SH-SY5Y (cell line): ENCODE measurements around the gene KIAA1328.

Experiments
- GATA2 ChIP-seq: IDR thresholded peaks from 2 replicates; pipeline ENCODE4 v1.6.1; 2011; ENCODE audit warnings: mild to moderate bottlenecking, low read depth, low read length
- GATA3 ChIP-seq: IDR thresholded peaks from 2 replicates; pipeline ENCODE4 v1.6.1; 2011; ENCODE audit warnings: low read depth, mild to moderate bottlenecking, low read length, moderate library complexity

KIAA1328 gene

DNA sequence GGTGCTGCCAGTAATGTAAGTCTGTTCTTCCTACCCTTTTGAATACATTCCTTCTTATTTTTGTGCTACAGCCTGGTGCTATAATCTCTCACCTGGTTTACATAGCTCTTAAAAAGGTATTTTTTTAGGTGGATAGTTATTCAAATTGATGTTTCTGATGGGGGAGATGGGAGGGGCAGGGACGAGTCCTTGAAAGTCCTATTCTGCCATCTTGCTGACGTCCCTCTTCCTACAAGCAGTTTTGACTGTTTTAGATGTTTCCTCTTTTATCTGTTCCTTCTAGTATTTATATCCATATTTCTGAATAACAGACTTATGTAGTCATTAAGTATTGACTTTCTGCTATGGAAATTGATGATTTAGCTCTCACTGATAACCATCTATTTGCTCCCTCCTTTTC lies 256.4 kb downstream of the KIAA1328 start:
- no peak for TF ChIP-seq GATA2
- TF ChIP-seq GATA3: no peak

DNA sequence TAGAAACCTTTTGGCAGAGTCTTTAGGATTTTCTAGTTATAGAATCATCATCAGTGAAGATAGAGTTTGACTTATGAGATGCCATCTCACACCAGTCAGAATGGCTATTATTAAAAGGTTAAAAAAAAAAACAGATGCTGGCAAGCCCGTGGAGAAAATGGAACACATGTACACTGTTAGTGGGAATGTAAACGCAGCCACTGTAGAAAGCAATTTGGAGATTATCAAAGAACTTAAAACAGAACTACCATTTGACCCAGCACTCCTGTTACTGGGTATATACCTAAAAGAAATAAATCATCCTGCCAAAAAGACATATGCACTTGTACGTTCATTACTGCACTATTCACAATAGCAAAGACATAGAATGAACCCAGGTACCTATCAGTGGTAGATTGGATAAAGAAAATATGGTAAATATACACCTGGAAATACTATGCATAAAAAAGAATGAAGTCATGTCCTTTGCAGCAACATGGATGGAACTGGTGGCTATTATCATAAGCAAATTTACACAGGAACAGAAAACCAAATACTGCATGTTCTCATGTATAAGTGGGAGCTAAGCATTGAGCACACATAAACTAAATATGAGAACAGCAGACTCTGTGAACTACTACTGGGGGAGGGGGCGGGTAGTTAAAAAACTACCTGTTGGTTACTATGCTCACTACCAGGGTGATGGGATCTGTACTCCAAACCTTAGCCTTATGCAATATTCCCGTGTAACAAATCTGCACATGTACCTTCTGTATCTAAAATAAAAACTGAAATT lies 279.0 kb downstream of the KIAA1328 start:
- no peak; the same call in 1 of the 2 replicates for TF ChIP-seq GATA2
- no peak for TF ChIP-seq GATA3

DNA sequence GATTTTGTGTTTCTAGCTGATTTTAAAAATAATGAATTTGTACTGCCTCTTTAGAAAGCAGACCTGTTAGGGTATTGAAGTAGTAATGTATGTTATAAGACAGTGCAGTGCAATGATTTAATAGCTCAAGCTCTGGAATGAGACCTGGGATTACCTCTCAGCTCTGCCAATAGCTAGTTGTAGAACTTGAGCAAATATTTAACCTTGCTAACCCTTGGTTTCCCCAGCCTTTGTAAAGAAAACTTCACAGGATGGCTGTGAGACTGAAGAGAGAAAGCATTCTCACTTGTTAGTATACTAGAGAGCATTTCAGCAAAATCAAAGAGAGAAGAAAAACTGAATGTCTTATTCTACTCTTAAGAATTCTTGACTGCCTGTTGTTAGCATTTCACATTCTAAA lies 293.9 kb downstream of the KIAA1328 start:
- no peak for TF ChIP-seq GATA3
- TF ChIP-seq GATA2: no peak

- TF ChIP-seq GATA3 (no peak), GATA2 (no peak)
Measured at GRCh38 chr18:37124516-37124915, 295.6 kb downstream of the KIAA1328 start.

- TF ChIP-seq GATA2: no peak
- TF ChIP-seq GATA3: no peak
Measured at GRCh38 chr18:37135177-37135576, 306.2 kb downstream of the KIAA1328 start.

DNA sequence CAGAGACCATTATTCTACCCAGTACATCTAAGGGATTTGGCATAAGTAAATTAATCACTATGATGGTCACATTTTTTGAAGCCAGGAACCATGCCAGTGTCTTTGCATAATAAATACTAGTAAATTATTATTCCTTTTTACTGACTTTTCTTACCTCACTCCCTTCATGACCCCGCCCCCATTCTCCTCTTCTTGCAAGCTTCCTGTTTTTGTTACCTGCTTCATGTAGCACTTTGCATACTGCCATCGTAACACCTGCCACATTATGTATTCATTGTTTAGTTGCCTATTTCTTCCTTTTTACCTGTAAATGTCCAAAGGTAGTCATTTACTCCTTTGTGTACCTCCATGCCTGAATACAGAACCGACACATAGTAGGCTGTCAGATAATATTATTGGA lies 309.5 kb downstream of the KIAA1328 start:
- no peak for TF ChIP-seq GATA2
- TF ChIP-seq GATA3: no peak

- TF ChIP-seq GATA2 (no peak), GATA3 (no peak)
Measured at GRCh38 chr18:37139876-37140275, 310.9 kb downstream of the KIAA1328 start.

DNA sequence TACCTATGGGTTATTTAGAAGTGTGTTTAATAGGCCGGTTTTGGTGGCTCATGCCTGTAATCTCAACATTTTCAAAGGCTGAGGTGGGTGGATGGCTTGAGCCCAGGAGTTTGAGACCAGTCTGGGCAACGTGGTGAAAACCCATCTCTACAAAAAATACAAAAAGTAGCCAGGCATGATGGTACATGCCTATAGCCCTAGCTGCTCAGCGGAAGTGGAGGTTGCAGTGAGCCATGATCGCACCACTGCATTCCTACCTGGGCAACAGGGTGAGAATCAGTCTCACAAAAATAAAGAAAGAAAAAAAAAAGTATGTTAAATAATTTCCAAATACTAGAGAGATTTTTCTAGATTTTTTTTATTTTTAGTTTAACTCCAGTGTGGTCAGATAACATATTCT lies 316.0 kb downstream of the KIAA1328 start:
- TF ChIP-seq GATA2 (no peak), GATA3 (no peak)

DNA sequence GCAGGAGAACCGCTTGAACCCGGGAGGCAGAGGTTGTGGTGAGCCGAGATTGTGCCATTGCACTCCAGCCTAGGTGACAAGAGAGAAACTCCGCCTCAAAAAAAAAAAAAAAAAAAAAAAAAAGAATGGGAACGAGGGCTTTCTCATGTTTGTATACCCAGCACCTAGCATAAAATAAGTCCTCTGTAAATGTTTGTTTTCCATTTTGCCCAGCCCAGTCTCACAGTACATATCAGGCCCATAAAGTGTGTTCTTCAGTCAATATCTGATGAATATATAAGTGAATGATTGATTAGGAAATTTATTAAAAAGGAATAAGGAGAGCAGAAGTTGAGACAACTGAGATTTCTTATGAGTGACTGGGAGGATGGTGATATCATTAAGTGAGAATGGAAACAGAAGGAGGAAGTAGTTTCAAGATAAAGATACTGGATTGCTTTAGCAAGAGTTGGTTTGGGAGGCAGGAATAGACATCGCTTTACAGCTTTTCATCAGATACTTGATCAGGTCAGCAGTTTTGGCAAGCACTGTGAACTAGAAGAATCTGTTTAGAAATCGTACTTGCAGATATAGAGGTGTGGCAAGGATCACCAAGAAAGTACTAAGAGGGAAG lies 327.5 kb downstream of the KIAA1328 start:
- no peak for TF ChIP-seq GATA3
- no peak for TF ChIP-seq GATA2

DNA sequence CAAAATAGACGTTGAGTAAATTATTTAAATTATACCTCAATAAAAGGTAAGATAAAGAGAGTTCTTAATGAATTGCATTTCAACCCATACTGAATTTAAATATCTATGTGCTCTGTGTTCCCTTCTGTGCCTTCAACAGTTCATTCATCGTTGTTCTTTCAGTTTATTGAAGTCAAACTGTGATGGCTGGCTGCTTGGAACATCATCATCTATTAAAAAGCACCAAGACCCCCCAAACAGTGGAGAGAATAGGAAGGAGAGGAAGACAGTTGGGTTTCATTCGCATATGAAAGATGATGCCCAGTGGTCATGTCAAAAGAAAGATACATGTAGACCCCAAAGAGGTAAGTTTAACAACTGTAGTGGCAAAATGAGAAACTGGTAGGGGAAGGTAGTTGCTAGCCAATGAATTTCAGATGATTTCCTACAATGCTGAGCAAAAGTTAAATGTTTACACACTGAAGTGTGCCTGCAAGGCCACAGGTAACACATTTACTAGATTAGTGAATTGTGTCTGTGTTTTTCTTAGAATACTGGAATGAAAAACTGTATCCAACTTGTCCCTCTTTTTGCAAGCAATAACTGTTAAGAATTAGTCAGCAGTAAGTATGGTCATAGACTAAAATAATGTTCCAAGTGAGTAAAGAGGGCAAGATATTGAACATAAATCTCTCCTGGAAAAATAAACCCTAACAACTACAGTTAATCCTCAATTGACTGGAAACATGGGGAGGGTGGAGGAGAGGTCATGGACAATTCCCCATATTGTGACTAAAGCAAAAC lies 331.3 kb downstream of the KIAA1328 start:
- TF ChIP-seq GATA2: no peak
- TF ChIP-seq GATA3: no peak

DNA sequence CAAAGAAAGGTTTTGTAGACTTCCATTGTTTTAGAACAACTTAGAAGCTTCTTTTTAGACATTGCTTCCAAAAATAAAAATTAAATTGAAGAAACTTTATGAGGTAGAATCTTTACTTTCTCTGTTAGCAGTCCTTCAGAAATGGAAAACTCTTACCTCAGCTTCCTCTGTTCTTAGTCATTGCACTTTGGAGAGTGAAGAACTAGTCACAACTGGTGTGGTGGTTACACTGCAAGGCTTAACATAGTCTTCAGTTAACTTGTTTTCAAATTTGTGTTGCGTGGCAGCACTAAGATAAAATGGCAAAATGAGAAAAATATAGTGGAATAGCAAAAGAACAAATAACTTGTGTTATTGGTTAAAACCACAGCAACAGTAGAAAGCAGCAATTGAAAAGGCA lies 332.6 kb downstream of the KIAA1328 start:
- TF ChIP-seq GATA2: no peak
- TF ChIP-seq GATA3: no peak

DNA sequence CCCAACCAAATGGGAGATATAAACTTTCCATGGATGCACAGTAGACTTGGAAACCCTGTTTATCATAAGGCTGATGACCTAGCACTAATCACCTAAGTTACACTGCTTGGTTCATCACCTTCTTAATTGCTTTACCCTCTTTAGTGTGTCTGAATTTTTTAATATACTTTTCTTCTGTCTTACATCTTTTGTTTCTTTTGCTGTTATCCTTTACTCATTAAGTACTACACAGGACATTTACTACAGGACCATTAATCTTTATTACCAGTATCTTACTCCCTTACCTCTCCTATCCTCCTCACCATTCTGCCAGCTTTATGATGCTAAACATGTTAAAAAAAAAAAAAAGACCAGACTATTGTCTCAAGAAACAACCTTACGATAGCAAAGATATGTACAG lies 333.6 kb downstream of the KIAA1328 start:
- TF ChIP-seq GATA2: no peak
- no peak for TF ChIP-seq GATA3

- TF ChIP-seq GATA3 (no peak), GATA2 (no peak)
Measured at GRCh38 chr18:37163119-37163518, 334.2 kb downstream of the KIAA1328 start.

- TF ChIP-seq GATA2 (no peak), GATA3 (no peak)
Measured at GRCh38 chr18:37166491-37166890, 337.6 kb downstream of the KIAA1328 start.

DNA sequence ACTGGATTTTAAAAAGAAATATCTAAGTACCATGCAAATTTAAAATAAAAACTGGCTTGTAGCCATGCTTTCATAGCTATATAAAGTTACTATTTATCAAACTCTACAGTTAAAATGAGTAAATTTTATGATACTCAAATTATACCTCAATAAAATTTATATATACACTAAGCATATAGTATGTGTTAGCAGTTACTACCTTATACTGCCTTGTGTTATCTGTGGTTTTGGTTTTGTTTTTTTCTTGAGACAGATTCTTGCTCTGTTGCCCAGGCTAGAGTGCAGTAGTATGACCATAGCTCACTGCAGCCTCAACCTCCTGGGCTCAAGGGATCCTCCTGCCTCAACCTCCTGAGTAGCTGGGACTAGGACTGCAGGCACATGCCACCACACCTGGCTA lies 342.1 kb downstream of the KIAA1328 start:
- TF ChIP-seq GATA3: no peak
- TF ChIP-seq GATA2: no peak

- TF ChIP-seq GATA3: no peak
- no peak for TF ChIP-seq GATA2
Measured at GRCh38 chr18:37173384-37173783, 344.5 kb downstream of the KIAA1328 start.
